ENCODE data around the gene SMIM44. TPM values are rescaled to one million over a fixed set of nuclear protein-coding genes. Genes with fewer than 3 reads are reported as not detected.

SMIM44 gene
- total and polyA plus RNA-seq, 2 donors (not counting 1 experiment from before 2014, with no cell fraction given): not detected

DNA sequence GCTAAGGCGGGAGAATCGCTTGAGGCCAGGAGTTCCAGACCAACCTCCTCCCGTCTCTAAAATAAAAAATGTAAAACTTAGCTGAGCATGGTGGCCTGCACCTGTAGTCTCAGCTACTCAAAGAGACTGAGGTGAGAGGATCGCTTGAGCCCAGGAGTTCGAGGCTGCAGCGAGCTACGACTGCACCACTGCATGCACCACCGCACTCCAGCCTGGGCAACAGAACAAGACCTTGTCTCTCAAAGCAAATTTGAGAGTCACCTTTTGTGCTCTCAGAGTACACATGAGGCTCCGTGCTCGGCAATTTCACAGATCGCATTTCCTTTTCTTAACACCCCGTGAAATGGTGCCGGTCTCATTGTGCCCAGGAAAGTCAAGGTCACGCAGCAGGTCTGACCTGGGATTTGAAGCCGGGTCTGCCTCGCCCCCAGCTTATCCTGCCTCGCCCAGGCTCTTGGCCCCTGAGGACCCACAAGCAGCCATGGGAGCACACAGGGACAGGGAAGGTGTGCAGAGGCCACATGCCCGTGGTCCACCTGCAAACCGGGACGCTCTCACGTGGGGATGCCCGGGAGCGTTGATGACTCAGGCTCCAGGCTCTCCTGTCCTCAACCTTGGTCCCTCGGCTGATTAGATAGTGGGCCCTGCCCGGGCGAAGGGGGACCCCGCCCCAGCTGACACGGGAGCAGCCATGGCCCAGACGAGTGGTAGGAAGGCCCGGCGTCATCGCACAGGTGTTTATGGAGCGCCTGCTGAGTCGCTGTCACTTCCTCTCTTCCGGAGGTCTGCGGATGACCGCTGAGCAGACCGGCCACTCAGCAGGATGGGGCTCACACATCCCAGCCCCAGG lies 1.8 kb downstream of the SMIM44 start:
- no peak overlapping the region for H3K4me2 ChIP-seq (replicated peaks; ENCODE audit: low read depth, low read length, poor library complexity, severe bottlenecking)
- no peaks in the 10 kb centered on the region for H4K20me1 ChIP-seq (ENCODE audit: control insufficient read depth, insufficient read depth, low read length, poor library complexity, severe bottlenecking)
- no peak overlapping the region for H3K4me3 Mint-ChIP-seq
- peaks cover 0 to 7% (median 0%) of the 10 kb centered on the region in 4 experiments for H3K27me3 ChIP-seq (replicated peaks in 1 of 4; ENCODE audit: control extremely low read depth in 1 of 4, control insufficient read depth in 3 of 4, insufficient read depth in 4 of 4, low read length in 3 of 4)
- H3K27me3 Mint-ChIP-seq: peaks cover 5% of the 10 kb centered on the region
- ChIA-PET POLR2A (no interaction called here), CTCF (no interaction called here)
- no peaks in the 10 kb centered on the region for H3K36me3 ChIP-seq (replicated peaks in 1 of 2; ENCODE audit: control extremely low read depth in 1 of 2, control insufficient read depth in 1 of 2, extremely low read depth in 1 of 2, insufficient read depth in 2 of 2, low read length in 1 of 2)
- whole genome bisulfite sequencing (ENCODE audit: insufficient coverage): 80% methylated on average over 38 of the region's 38 CpGs
- H3K27ac Mint-ChIP-seq: no peak overlapping the region
- no peak overlapping the region for H3K9ac ChIP-seq (ENCODE audit: low read length)
- H2AFZ ChIP-seq (ENCODE audit: insufficient read depth, low read depth, low read length, poor library complexity, severe bottlenecking): no peak overlapping the region
- no peaks in the 10 kb centered on the region for H3K9me3 Mint-ChIP-seq (ENCODE audit: insufficient read depth)
- ATAC-seq (ENCODE audit: low read depth) (no peak), DNase-seq (no peak)
- no peak overlapping the region for H3K4me3 ChIP-seq (ENCODE audit: control extremely low read depth in 1 of 5, extremely low read depth in 1 of 5, insufficient read depth in 1 of 5, low read depth in 2 of 5, low read length in 4 of 5)
- peaks cover 17 to 31% of the 10 kb centered on the region in 2 donors for H3K4me1 ChIP-seq (ENCODE audit: control insufficient read depth in 2 of 2, insufficient read depth in 2 of 2, low read length in 2 of 2)
- intact Hi-C loops (cut with micrococcal nuclease): no loop called here
- H3K9me3 ChIP-seq (ENCODE audit: control extremely low read depth in 1 of 3, control insufficient read depth in 2 of 3, insufficient read depth in 1 of 3, low read length in 2 of 3): peaks cover 0 to 13% (median 0%) of the 10 kb centered on the region in 3 donors
- TF ChIP-seq, protein P1, sequence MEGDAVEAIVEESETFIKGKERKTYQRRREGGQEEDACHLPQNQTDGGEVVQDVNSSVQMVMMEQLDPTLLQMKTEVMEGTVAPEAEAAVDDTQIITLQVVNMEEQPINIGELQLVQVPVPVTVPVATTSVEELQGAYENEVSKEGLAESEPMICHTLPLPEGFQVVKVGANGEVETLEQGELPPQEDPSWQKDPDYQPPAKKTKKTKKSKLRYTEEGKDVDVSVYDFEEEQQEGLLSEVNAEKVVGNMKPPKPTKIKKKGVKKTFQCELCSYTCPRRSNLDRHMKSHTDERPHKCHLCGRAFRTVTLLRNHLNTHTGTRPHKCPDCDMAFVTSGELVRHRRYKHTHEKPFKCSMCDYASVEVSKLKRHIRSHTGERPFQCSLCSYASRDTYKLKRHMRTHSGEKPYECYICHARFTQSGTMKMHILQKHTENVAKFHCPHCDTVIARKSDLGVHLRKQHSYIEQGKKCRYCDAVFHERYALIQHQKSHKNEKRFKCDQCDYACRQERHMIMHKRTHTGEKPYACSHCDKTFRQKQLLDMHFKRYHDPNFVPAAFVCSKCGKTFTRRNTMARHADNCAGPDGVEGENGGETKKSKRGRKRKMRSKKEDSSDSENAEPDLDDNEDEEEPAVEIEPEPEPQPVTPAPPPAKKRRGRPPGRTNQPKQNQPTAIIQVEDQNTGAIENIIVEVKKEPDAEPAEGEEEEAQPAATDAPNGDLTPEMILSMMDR (IDR thresholded peaks at IDR 0.05): no peak
- no peak for TF ChIP-seq EZH2 (IDR thresholded peaks at IDR 0.05; ENCODE audit: borderline replicate concordance, insufficient read depth, low read depth, low read length, poor library complexity, severe bottlenecking)
- H3K79me2 ChIP-seq (ENCODE audit: control insufficient read depth, insufficient read depth, low read length): no peaks in the 10 kb centered on the region
- H3K4me1 Mint-ChIP-seq: peaks cover 18% of the 10 kb centered on the region
- no peak overlapping the region for H3K27ac ChIP-seq (ENCODE audit: low read length in 2 of 2)

All from B cell (primary cell).